Neural progenitor cell (in vitro differentiated cells): ENCODE measurements around the gene DEPP1.

Source experiments
- EZH2 ChIP-seq: fragments of 200-600 bp; sonication (generic); IDR thresholded peaks from 2 replicates; pipeline ENCODE4 v1.6.1; 2017; ENCODE audit warnings: antibody characterized with exemption, mild to moderate bottlenecking, moderate library complexity
- EZH2phosphoT487 ChIP-seq: fragments of 200-600 bp; sonication (generic); IDR thresholded peaks from 2 replicates; pipeline ENCODE4 v1.6.1; 2017; ENCODE audit warnings: antibody characterized with exemption
- TF ChIP-seq, protein P1 (sequence below): fragments of 200-600 bp; sonication (generic); IDR thresholded peaks from 2 replicates; pipeline ENCODE4 v1.5.1; 2017; ENCODE audit warnings: antibody characterized with exemption, mild to moderate bottlenecking

DNA sequence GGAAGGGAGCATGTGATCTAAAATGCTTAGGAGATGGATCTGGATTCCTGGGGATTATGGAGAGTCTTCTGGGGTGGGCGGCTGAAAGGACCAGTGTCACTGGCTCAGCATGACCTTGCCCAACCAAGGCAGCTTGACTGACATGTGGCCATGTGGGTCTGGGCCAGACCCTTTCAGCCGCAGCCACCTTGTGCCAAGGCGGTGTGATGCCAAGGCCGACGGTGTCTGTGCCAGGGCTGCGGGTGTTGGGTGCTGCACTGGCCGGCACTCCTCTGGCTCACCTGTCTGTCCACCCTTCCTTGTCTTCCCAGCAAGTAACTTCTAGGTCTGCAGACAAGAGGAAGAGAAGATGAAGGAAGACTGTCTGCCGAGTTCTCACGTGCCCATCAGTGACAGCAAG lies 8.8 kb downstream of the DEPP1 start:
- TF ChIP-seq, protein P1, sequence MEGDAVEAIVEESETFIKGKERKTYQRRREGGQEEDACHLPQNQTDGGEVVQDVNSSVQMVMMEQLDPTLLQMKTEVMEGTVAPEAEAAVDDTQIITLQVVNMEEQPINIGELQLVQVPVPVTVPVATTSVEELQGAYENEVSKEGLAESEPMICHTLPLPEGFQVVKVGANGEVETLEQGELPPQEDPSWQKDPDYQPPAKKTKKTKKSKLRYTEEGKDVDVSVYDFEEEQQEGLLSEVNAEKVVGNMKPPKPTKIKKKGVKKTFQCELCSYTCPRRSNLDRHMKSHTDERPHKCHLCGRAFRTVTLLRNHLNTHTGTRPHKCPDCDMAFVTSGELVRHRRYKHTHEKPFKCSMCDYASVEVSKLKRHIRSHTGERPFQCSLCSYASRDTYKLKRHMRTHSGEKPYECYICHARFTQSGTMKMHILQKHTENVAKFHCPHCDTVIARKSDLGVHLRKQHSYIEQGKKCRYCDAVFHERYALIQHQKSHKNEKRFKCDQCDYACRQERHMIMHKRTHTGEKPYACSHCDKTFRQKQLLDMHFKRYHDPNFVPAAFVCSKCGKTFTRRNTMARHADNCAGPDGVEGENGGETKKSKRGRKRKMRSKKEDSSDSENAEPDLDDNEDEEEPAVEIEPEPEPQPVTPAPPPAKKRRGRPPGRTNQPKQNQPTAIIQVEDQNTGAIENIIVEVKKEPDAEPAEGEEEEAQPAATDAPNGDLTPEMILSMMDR: no peak
- TF ChIP-seq EZH2phosphoT487 (no peak), EZH2 (no peak)
